Amniotic stem cell (primary cell): Measurements from ENCODE around the gene MYO5A.
A peak's percentile ranks its signal among the peaks of the same experiment; 100 is the strongest.
"Not testable (repeated sequence)": the region's sequence is repeated elsewhere in the genome, so short reads cannot be mapped to it uniquely, and the experiment has no call there.

Experiments used
- DNase-seq: peaks from one replicate; lab custom pipeline; 2025; lab: John Stamatoyannopoulos, UW

MYO5A gene

GRCh38 chr15:52505151-52505550 is 23.5 kb downstream of the MYO5A start:
- DNase-seq: no peak

- no peak for DNase-seq
These were observed 24.7 kb downstream of the MYO5A start for GRCh38 chr15:52503788-52504496.

DNA sequence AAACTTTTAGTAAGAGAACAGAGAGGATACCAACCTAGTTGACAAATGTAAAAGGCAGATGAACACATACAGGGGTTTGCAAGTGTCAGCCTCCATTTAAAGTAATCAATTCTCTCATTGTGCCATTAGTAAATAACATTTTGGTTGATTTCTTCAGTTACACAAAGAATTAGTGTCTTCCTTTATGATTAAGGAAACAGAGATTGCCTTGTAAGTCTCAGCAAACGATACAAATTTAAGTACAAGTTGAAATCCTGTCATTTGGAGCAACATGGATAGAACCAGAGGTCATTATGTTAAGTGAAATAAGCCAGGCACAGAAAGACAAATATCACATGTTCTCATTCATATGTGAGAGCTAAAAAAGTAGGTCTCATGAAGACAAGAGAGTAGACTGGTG is 26.1 kb downstream of the MYO5A start:
- DNase-seq: no peak

- DNase-seq: no peak
These were observed 29.2 kb downstream of the MYO5A start for GRCh38 chr15:52499506-52499905.

GRCh38 chr15:52498706-52499105 is 30.0 kb downstream of the MYO5A start:
- no peak for DNase-seq

GRCh38 chr15:52496776-52497470 is 31.8 kb downstream of the MYO5A start:
- DNase-seq: no peak

DNA sequence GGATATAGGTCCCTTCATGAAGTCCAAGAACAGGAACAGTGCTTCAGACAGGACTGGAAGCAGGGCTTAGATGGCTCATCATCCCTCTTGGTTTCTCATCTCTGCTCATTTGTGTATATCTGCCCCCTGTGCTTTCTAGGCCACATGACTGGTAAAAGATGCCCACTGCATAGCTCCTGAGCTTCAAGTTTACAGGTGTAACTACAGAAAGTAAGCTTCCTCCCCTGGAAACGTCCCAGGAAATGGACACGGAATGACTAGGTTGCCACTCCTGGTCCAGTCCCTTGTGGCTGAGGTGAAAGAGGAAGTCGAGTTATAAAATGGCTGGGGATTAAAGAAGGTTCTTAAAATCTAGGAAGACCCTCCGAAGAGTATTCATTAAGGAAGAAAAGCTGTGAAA is 32.5 kb downstream of the MYO5A start:
- no peak for DNase-seq

- no peak for DNase-seq
These were observed 33.6 kb downstream of the MYO5A start for GRCh38 chr15:52495125-52495524.

- DNase-seq: no peak
These were observed 34.7 kb downstream of the MYO5A start for GRCh38 chr15:52493968-52494367.

- no peak for DNase-seq
These were observed 36.5 kb downstream of the MYO5A start for GRCh38 chr15:52492132-52492531.

GRCh38 chr15:52491472-52491871 is 37.2 kb downstream of the MYO5A start:
- no peak for DNase-seq

- not testable (repeated sequence) for DNase-seq
These were observed 39.2 kb downstream of the MYO5A start for GRCh38 chr15:52489430-52489829.

- no peak for DNase-seq
These were observed 39.9 kb downstream of the MYO5A start for GRCh38 chr15:52488830-52489229.

GRCh38 chr15:52486003-52486996 is 42.4 kb downstream of the MYO5A start:
- no peak for DNase-seq

- DNase-seq: no peak
These were observed 43.4 kb downstream of the MYO5A start for GRCh38 chr15:52485290-52485689.

DNA sequence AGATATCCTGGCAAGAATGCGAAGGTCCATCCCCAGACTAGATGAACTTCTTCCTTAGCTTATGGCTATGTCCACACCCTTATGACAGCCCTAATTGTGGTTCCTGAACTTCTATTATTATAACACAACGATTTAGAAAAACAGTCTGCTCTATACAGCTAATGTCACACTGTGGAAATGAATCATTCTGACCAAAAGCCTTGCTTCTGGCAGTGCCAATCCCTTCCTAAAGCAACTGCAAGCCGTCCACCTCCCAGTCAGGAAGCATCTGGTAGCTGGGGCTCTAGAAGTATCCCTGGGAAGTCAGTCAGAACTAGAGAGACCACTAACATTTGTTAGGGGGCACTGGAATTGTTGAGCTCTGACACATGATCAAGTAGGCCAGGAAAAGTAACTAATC is 45.0 kb downstream of the MYO5A start:
- DNase-seq: no peak

DNA sequence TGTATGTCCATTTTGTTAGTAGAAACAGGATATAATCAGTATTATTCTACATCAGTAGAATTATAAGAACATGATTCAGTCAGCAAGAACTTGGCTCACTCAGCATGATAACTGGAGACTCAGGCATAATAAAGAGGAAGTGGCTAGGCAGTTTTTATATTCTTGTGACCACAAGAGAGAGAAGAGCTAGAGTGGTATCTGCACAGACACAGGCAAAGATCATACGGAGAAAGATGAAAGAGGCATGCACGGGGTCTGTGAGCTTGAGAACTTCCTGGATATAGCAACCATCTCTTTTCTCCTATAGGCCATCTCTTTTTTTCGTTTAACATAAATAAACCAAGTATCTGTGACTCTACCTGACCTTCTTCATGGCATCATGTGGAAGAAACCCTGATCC is 46.8 kb downstream of the MYO5A start:
- peak; percentile 57 for DNase-seq

- no peak for DNase-seq
These were observed 47.7 kb downstream of the MYO5A start for GRCh38 chr15:52480990-52481389.

GRCh38 chr15:52466716-52467115 is 62.0 kb downstream of the MYO5A start:
- no peak for DNase-seq

DNA sequence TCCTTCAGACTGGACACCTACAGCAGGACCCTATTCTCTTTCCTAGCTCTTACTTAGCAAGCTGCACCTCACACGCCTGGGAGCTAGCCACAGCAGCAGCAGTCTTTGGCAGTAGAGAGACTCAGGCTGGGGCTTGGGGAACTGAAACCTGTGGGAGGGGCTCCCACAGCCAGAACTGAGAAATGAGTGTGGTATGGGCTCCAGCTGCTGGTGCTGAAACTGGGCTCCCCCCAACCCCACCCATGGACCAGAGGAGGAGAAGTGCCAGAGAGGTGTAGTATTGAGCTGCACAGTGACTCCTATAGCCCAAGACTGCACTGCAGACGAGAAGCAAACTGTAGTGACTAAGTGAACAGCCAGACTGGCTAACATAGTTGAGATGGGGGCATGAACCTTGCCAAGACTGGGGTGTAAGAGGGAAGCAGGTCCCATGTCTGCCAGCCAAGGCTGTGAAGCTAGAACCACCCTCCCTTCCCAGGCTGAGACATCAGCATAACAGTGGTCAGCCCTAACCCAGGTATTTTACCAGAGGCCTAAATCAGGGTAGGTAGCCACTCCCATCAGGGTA is 62.5 kb downstream of the MYO5A start:
- DNase-seq: no peak

GRCh38 chr15:52464478-52464877 is 64.2 kb downstream of the MYO5A start:
- no peak for DNase-seq

- DNase-seq: no peak
These were observed 64.6 kb downstream of the MYO5A start for GRCh38 chr15:52464040-52464439.
